ENCODE measurements around the gene SMIM32. TPM values are rescaled to one million over a fixed set of nuclear protein-coding genes. Genes with fewer than 3 reads are reported as not detected.

The SMIM32 gene
- total and polyA plus RNA-seq, 12 donors: not detected

GRCh38 chr5:136205061-136205702, 12.2 kb upstream of the SMIM32 start:
- intact Hi-C loops (cut with DNase I): loop anchor here in 1 of 2 donors (10.0 kb wide), 1 partner anchor 320 kb away; no protein-coding TSS in a partner anchor
- H3K27ac ChIP-seq: no peak overlapping the region
- no peaks in the 10 kb centered on the region for H3K27me3 ChIP-seq
- no peak overlapping the region for H3K4me3 ChIP-seq
- 93 to 94% (median 93%) methylated on average over 8 of the region's 8 CpGs for WGBS, 4 donors
- DNase-seq: peak in 1 of 7 donors; percentile 25
- H3K36me3 ChIP-seq (replicated peaks in 1 of 2): no peaks in the 10 kb centered on the region
- TF ChIP-seq, protein P1, sequence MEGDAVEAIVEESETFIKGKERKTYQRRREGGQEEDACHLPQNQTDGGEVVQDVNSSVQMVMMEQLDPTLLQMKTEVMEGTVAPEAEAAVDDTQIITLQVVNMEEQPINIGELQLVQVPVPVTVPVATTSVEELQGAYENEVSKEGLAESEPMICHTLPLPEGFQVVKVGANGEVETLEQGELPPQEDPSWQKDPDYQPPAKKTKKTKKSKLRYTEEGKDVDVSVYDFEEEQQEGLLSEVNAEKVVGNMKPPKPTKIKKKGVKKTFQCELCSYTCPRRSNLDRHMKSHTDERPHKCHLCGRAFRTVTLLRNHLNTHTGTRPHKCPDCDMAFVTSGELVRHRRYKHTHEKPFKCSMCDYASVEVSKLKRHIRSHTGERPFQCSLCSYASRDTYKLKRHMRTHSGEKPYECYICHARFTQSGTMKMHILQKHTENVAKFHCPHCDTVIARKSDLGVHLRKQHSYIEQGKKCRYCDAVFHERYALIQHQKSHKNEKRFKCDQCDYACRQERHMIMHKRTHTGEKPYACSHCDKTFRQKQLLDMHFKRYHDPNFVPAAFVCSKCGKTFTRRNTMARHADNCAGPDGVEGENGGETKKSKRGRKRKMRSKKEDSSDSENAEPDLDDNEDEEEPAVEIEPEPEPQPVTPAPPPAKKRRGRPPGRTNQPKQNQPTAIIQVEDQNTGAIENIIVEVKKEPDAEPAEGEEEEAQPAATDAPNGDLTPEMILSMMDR (IDR thresholded peaks at IDR 0.05): no peak
- no peak for TF ChIP-seq POLR2A (IDR thresholded peaks at IDR 0.05)
- H3K4me1 ChIP-seq (replicated peaks in 1 of 2): no peaks in the 10 kb centered on the region
- H3K9me3 ChIP-seq (replicated peaks in 1 of 3): peaks cover 0 to 4% (median 0%) of the 10 kb centered on the region in 3 donors

DNA sequence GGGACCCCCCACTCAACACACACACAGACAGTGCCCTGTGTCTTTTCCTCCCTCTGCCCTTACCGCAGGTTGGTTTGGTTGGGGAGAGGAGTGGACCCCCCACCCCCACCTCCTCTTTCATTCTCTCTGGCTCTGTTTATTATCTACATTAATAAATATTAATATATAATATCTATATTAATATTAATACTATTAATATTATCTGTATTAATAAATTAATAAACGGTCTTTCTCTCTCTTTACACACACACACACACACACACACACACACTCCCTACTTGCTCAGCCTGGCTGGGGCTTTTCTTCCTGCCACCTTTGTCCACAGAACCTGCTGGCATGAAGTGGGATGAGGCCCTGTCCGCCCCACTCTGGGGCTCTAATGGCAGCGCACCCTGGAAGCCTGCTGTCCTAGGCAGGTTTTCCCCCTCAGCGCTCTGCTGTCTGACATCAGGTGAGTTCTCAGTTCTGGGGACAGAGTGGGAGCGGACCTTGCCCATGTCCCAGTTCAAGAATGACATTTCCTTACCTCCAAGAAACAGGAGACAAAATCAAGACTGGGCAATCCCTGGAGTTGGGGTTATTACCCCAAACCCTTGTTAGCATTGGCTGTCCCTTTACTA, 10.5 kb upstream of the SMIM32 start:
- no peaks in the 10 kb centered on the region for H3K27me3 ChIP-seq
- H3K4me3 ChIP-seq: no peak overlapping the region
- H3K36me3 ChIP-seq (replicated peaks in 1 of 2): no peaks in the 10 kb centered on the region
- DNase-seq: peak in 1 of 7 donors; percentile 27
- no peak overlapping the region for H3K27ac ChIP-seq
- 84 to 89% (median 87%) methylated on average over 6 of the region's 6 CpGs for WGBS, 4 donors
- TF ChIP-seq, protein P1 (IDR thresholded peaks at IDR 0.05): no peak
- no peak for TF ChIP-seq POLR2A (IDR thresholded peaks at IDR 0.05)
- no peaks in the 10 kb centered on the region for H3K4me1 ChIP-seq (replicated peaks in 1 of 2)
- peaks cover 0 to 4% (median 0%) of the 10 kb centered on the region in 3 donors for H3K9me3 ChIP-seq (replicated peaks in 1 of 3)
- intact Hi-C loops (cut with DNase I): loop anchor here in 1 of 2 donors (10.0 kb wide), 1 partner anchor 319 kb away; no protein-coding TSS in a partner anchor

- Histone ChIP-seq H3K4me3 (no peak overlapping the region), H3K27ac (no peak overlapping the region), H3K9me3 (replicated peaks in 1 of 3) (peaks cover 0 to 4% (median 0%) of the 10 kb centered on the region in 3 donors), H3K4me1 (replicated peaks in 1 of 2) (no peaks in the 10 kb centered on the region), H3K36me3 (replicated peaks in 1 of 2) (no peaks in the 10 kb centered on the region), H3K27me3 (no peaks in the 10 kb centered on the region)
- TF ChIP-seq, protein P1 (IDR thresholded peaks at IDR 0.05): no peak
- TF ChIP-seq POLR2A (IDR thresholded peaks at IDR 0.05): no peak
- intact Hi-C loops (cut with DNase I): loop anchor here in 1 of 2 donors (10.0 kb wide), 1 partner anchor 318 kb away; no protein-coding TSS in a partner anchor
- 46 to 55% (median 48%) methylated on average over 12 to 13 of the region's 13 CpGs for WGBS, 4 donors
- no peak for DNase-seq
Observed at GRCh38 chr5:136202469-136203205, 9.7 kb upstream of the SMIM32 start.

- H3K4me1 ChIP-seq (replicated peaks in 1 of 2): no peaks in the 10 kb centered on the region
- TF ChIP-seq, protein P1 (IDR thresholded peaks at IDR 0.05): no peak
- no peak for TF ChIP-seq POLR2A (IDR thresholded peaks at IDR 0.05)
- no peak overlapping the region for H3K27ac ChIP-seq
- no peaks in the 10 kb centered on the region for H3K27me3 ChIP-seq
- H3K9me3 ChIP-seq (replicated peaks in 1 of 3): peaks cover 0 to 4% (median 0%) of the 10 kb centered on the region in 3 donors
- peak in 1 of 7 donors; percentile 4 for DNase-seq
- WGBS, 4 donors: 62 to 81% (median 68%) methylated on average over 4 of the region's 4 CpGs
- intact Hi-C loops (cut with DNase I): loop anchor here in 1 of 2 donors (10.0 kb wide), 1 partner anchor 317 kb away; no protein-coding TSS in a partner anchor
- H3K36me3 ChIP-seq (replicated peaks in 1 of 2): no peaks in the 10 kb centered on the region
- H3K4me3 ChIP-seq: no peak overlapping the region
Observed at GRCh38 chr5:136201870-136202269, 8.9 kb upstream of the SMIM32 start.

Data from adrenal gland (tissue), 12 donors.